OCI-LY7 (cell line): Measurements from ENCODE around the gene TPCN1.

Source experiments
- EZH2phosphoT487 ChIP-seq: fragments of 200-600 bp; sonication (generic); IDR thresholded peaks from 2 replicates; pipeline ENCODE4 v1.6.1; 2018; ENCODE audit warnings: low read depth, borderline replicate concordance, mild to moderate bottlenecking, mixed run types, antibody characterized with exemption, low read length, moderate library complexity, mixed read lengths
- TF ChIP-seq, protein P1 (sequence below): fragments of 200-600 bp; sonication (generic); conservative IDR thresholded peaks from 2 replicates; pipeline ENCODE4 v1.5.1; 2014; ENCODE audit warnings: mild to moderate bottlenecking, antibody characterized with exemption, low read length, moderate library complexity, mixed read lengths

GRCh38 chr12:113196990-113197389 lies 24.3 kb upstream of the TPCN1 start:
- TF ChIP-seq, protein P1, sequence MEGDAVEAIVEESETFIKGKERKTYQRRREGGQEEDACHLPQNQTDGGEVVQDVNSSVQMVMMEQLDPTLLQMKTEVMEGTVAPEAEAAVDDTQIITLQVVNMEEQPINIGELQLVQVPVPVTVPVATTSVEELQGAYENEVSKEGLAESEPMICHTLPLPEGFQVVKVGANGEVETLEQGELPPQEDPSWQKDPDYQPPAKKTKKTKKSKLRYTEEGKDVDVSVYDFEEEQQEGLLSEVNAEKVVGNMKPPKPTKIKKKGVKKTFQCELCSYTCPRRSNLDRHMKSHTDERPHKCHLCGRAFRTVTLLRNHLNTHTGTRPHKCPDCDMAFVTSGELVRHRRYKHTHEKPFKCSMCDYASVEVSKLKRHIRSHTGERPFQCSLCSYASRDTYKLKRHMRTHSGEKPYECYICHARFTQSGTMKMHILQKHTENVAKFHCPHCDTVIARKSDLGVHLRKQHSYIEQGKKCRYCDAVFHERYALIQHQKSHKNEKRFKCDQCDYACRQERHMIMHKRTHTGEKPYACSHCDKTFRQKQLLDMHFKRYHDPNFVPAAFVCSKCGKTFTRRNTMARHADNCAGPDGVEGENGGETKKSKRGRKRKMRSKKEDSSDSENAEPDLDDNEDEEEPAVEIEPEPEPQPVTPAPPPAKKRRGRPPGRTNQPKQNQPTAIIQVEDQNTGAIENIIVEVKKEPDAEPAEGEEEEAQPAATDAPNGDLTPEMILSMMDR: peak; percentile 87
- TF ChIP-seq EZH2phosphoT487: no peak
